ENCODE data around the gene BCL2L11.

Gene BCL2L11

DNA sequence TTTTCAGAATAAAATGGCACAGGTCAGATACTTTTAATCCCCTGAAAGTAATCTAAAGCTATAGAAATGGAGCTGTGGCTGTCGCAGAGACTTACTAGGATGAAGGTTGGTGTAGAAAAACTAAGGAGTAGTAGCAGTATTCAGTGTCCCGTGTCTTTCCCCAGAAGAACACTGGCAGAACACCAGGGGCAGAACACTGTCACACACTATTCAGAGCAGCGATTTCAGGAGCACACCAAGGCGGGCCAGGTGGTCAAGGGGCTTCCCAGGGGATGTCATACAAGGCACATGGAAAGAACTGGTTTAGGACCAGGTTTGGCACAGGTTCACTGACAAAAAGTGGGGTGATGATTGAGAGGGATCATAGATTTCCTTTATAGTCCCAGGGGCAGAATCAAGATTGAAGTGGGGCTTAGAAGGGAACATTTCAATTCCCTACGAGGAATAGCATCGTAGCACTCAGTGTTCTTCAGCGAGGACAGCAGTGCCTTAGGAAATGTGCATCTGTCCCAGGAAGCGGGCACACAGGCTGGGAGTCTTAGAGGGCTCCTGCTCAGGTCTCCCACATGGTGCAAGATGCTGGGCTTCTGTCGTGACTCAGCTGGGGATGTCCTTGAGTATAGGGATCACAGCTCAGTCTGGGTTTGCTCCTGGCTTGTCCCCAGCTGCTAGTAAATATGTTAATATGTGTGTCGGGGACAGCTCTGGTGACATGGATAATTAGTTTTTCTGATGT, 22.6 kb downstream of the BCL2L11 start:
- no peak for DNase-seq

DNA sequence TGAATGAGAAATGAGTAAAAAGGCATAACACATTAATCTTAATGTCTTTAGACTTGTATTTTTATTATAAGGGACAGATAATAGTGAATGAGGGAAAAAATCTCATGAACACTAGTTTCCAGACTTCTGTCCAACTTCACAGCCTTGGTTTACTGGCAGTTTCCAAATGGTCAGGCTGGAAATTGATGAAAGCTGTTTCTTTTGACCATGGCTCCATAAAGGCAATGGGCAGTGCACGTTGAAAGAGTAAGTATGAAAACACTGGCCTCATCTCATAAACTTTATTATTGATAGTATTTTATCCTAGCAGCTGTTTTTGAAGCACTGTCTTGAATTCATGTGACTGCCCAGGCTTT, 23.1 kb downstream of the BCL2L11 start:
- DNase-seq: no peak

DNA sequence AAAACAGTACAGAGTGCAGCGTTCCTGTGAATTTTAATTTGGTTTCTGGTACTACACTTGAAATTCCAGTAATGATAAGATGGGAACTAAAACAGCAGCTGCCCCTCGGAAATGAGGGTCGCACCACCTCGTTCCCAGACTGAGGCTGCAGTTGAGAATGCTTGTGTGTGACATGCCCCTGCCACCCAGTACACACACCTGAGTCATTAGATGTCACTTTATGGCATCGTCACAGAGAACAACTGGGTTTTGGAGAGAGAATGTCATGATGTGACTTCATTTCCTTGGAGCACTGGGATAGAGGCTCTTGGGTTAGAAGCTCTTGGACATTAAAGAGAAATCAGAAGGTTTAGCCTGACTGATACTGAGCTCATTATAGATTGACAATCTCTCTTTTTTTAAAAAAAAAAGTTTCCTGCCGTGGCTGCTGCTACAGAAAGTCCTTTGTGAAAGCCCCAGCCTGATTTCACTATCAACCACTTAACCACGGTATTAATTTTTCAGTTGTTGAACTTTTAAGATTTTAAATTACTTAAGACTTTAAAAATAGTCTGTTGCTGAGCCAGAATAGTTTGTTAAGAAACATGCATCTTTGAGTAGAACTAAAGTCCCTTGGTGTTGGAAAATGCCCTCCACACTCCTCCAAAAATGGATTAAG, 24.5 kb downstream of the BCL2L11 start:
- no peak for DNase-seq

DNA sequence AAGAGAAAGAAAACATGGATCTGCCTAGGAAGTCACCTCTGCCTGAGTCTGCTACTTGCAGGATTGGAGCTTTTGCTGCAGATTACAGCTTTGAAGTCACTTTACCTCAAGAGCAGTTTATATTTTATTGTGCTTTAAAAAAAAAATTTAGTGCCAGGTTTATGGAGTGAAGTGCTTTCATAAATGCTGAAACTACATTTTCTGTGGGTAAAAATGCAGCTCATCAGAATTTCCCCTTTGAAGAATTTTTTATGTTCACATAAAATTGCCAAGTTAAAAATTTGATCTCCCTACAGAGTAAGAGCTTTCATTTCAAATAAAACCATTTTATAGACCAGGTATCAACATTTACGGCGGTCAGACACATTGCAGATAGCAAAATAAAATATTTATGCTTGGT, 25.2 kb downstream of the BCL2L11 start:
- DNase-seq: no peak

DNA sequence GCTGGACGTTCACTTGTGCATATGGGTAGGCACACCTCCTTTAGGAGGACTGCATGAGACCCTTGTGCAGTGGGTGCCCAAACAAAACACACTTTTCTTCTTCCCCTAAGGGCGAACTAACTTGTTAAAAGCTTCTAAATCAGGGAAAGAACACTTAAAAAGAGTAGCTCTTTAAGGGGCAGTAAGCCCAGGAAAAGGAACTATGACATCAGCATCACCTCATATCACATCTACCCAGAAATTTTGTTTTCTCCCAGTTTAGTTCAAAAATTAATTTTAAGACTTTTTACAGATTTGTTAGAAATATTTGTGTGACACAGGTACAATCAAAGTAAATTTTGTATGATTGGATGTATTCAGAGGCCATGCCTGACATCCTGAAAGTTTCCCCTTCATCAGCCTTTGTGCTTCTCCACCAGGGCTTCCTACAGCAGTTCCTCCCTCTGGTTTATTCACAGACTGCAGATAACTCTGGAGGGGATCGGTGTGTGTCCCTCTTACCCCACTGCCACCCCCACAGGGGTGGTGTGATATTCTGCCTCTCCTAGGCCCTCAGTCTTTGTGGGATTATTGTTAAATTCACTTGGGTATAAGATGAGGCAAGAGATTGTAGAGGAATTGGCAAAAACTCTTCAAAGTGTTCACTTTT, 27.6 kb downstream of the BCL2L11 start:
- DNase-seq: no peak

DNA sequence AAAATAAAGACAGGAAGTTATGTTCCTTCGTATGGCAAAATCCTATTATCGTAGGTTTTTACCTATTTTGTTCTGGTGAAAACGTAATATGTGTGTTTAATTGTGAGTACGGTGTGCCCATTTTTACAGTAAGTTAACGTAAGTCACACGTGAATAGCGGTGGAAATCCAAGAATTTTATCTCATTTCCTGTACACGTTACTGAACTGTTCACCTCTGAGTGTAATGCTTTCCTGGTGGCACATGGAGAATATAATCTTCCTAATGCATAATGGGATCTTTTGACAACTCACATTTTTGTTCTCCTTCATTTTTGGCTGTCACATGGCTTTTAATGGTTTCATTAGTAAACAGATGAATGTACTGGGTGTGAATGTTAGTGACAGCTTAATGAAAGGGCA, 28.2 kb downstream of the BCL2L11 start:
- DNase-seq: no peak

DNA sequence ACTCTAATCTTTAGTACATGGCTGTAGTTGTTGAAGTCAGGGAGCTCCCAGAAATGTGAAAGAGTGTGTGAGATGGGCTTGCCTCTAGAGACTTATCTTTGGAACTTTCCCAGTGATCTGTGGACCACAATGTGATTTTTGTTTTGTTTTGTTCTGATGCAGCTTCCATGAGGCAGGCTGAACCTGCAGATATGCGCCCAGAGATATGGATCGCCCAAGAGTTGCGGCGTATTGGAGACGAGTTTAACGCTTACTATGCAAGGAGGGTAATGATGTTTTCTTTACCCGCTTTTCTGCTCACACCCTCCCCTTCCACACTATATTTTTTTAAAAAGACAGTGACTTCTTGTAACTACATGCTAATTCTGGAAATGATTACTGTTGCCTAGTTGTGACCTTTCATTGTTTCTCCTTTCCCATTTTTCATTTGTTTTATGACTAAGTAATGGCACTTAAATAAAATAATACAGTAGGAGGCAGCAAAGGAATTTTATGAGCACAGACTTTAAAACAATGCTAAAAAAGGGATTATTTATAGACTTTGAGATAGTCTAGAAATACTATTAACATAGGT, 29.3 kb downstream of the BCL2L11 start:
- DNase-seq: no peak

DNA sequence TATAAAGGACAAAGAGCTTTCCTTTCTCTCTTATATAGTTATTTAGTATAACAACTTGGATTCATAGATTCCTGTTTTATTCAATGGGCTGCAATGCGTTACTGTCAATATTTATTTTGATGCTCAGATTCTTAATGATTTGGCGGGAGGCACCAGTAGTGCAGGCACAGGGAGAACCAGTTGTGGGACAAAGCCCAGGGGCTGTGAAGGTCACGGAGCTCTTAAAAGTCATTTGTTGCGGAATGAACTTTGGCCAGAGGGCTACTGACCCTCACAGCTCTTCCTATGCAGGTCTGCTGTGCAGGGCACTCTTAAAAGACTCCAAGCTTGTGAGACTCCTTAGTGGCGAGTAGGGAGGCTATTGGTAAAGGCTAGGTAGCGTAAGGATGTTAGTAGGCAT, 34.0 kb downstream of the BCL2L11 start:
- no peak for DNase-seq

DNA sequence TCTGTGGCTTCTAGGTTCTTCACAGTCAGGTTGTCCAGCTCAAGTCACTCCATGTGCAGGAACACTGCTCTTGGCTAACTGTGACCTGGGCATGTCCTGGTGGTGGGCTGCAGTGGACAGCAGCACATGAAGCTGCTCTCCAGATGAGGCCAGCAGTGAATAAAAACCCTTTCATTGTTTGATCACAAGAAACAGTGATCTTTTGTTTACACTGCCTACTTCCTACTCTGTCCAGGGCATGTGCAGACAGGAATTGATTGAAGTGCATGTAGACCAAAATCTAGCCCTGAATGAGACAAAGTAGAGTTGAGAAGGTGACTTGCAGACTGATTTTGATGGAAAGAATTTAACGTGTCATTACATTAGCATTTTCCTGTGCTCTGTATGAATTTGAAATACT, 34.9 kb downstream of the BCL2L11 start:
- no peak for DNase-seq

DNA sequence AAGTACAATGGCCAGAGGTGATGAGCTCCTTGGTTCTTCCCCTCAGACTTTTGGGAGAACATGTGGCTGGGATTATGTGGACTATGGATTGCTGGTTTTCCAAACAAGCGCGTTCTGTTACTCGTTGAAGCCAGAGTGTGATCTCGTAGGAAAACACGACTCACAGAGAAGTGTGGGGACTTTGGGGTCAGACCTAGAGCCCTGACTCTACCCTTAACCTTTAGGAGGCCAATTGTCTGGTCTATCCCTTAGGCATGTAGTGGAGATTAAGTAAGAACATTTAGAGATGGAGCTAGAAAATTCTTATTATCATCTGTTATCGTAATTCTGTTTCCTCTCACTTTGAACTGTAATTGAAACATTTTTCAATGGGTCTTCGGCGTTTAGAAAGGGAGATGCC, 35.8 kb downstream of the BCL2L11 start:
- DNase-seq: no peak

DNA sequence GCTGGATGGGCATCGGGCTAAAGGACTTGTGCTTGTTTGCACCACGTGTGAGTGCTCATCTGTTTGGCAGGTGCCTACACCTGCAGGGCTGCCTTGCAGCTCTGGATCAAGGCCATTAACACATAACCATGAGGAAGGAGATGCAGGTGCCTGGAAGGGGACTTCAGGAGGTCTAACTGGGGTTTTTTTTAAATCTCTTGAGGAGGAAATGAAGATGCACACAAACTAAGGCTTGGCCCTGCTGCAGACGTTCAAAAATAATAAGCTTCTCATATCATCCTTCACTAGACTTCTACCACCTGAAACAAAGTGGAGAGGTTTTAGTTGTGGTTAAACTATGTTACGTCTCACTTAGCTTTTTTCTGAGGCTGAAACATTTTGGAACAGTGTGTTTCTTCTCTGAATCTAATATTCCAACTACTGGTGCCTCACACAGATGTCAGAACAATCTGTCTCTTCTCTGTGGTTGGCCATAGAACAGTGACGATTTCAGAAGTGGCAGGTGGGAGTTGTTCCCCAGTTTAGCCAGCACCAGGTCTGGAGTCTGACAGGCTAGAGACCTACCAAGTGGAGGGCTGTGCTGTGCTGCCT, 36.5 kb downstream of the BCL2L11 start:
- no peak for DNase-seq

DNA sequence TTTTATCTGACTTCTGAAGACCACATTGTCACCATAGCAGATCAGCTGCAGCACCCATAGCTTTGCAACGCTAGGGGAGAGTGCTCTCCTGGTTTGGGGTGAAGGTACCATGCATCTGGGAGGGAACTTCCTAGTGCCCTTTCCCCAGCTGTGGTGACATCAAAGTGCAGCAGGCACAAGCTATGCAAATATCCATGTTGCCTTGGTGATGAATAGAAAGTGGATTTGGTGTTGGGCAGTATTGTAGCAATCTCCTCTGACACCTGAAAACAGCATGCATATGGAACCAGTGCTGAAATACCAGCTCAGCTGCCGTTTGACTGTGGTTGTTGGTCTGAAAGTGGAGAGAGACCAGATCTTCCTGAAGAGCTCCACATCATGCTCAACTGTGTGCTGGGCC, 37.1 kb downstream of the BCL2L11 start:
- no peak for DNase-seq

DNA sequence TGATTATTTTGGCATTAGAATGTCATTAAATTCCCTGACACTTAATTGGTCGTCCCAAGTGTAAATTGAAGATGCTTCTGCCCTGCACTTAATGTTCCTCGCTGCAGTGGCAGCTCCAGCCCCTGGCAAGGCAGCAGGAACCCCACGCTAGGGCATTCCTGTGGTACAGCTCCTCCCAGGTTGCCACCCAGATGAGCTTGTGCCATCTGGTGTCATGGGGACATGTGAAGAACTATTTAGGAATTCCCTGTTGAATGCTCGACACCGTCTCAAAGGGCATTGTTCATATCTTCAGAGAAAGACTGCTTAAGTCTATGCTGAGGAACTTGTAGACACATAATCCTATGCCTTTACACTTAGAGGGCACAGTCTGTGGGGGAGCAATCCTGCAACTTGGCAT, 38.9 kb downstream of the BCL2L11 start:
- no peak for DNase-seq

DNA sequence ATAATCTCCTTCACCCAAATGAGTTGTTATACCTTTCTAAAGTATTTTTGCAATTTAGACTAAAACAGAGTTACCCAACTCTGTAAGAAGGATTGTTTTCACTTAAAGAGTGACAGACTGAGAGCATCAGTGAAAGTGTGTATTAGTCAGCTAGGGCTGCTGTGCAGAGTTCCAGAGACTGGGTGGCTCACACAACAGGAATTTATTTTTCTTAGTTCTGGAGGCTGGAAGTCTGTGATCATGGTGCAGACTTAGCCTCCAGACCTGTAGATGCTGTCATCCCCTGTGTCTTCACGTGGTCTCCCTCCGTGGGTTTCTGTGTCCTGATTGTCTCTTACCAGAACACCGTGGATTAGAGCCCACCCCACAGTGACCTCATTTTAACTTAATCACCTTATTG, 40.0 kb downstream of the BCL2L11 start:
- DNase-seq: no peak

DNA sequence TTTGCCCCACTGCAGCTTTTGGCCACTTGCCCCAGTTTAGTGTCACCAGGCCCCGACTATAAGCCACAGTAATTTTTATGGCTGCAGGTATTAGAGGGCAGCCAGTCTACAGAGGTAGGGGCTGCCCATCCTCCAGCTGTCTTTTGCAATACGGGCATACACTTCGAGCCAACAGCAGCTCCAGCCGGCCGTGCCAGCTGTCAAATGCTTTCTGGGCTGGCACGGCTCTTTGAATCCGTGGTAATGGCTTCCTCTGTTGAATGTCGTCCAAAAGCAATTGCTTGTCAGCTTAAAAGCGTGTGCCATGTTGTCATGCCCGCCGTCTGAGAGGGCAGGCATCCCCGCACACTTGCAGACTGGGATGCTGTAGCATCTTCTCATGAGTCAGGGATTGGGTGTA, 41.3 kb downstream of the BCL2L11 start:
- DNase-seq: no peak

DNA sequence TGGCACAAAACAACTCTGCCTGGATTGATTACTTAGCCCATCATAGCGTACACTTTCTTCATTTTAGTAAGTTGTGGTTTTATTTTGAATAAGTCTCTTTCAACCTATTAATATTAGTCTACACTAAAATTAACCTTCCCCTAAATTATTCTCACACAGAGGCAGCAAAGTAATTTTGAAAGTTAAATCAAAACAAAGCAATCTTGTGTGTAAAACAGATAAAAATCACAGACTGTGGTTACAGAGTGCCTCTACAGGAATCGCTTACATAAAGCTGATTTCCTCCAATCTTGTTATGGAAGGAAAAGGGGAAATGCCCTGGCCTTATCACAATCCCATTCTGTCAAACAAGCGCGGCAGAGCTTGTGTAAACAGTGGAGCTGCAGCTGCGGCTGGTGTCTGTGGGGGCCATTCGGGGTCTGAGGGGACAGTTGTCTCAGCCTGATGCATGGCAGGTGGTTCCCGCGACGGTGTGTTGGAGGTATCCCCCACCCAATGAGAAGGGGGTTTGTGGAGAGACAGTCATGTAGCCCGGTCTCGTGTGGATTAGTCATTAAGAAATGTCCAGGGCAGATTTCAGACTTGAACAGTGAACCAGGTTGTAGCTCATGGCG, 42.1 kb downstream of the BCL2L11 start:
- peak in 1 of 5 experiments; percentile 56 for DNase-seq

DNA sequence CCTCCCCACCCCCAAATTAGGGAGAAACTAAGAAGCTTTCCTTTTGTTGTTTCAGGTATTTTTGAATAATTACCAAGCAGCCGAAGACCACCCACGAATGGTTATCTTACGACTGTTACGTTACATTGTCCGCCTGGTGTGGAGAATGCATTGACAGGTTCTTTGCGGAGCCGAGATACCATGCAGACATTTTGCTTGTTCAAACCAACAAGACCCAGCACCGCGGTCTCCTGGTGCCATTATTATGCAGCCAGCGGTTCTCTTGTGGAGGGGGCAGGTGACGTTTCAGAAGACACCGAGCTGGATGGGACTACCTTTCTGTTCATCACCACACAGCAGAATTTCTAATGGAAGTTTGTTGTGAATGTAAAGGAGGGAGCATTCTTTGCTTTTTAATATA, 43.4 kb downstream of the BCL2L11 start:
- DNase-seq: no peak

DNA sequence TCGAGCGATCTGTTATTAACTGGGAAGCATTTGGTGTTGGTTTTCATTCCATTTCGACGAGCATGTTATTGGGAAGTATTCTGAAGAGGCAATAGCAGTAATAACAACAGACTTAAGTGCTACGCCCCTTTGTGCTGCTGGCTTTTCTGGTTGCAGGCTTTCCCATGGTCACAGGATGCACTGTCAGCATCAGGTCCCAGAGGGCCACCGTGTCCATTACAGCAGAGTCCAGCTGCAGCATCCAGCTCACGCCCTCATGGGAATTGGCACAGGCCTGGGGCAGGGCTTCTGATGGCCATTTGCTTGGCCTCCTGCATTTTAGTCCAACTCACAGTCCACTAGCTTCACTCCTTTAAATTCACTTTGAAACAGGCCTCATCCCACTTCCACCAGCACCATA, 44.4 kb downstream of the BCL2L11 start:
- DNase-seq: no peak

DNA sequence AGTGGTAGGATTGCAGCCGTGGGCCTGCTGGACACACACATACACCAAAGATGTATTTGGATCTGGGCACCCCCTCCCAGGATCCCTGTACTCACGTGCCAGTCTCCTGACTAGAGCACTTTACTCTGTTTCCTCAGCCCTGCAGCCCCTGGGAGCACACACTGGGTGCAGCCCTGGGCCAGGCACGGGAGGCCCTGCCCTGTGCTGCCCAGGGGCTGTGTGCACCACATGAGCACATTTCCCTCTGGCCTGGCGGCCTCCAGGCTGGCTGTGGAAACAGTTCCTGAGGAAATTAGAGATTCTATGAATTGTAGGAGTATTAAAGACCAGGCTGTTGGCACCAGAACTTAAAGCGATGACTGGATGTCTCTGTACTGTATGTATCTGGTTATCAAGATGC, 45.4 kb downstream of the BCL2L11 start:
- DNase-seq: no peak

DNA sequence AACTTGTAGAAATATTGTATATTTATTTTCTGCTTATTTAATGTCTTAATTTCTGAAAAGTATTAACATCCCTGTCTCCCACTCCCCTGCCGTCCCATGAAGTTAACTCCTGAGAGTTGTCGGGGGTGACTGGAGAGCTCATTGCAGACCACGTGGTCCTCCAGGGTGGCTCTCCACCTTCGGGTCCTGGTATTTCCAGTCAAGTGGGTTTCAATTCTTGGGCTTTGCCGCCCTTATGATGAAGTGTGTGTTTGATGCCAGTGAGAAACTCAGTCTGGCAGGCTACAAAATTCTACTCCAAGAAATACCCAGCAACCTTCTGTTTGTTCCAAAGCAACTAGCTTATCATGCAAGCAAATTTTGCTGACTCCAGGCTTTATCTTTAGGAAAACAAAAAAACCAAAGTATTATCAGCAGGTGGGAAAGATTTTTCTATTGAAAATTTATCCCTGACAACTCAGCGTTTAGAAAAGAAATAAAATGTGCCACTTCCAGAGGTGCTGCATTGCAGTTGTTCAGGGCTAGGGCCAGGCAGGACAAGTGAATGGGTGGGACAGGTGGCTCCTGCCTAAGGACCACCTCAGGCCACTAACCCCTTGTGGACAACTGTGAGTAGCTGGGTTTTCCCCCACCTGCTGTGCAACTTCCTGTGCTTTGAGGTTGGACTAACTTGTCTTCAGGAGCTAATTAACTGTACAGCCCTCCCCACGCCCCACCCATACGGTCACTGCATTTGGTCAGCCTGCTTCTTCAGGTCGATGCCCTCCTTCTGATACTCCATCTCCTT, 46.6 kb downstream of the BCL2L11 start:
- DNase-seq: no peak

DNA sequence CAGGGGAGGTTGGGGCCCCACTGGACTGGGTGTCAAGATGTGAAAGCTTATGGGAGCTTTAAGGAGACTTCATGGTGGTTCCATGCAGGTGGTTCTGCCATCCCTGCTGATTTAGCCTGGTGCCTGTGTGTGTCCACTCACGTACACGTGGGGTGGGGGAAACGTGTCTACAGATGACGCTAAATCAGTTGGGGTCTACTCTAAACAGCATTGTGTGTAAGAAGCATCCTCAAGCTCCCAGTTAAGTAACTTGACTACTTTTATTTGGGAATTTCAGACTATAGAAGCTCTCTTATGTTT, 47.1 kb downstream of the BCL2L11 start:
- DNase-seq: no peak

DNA sequence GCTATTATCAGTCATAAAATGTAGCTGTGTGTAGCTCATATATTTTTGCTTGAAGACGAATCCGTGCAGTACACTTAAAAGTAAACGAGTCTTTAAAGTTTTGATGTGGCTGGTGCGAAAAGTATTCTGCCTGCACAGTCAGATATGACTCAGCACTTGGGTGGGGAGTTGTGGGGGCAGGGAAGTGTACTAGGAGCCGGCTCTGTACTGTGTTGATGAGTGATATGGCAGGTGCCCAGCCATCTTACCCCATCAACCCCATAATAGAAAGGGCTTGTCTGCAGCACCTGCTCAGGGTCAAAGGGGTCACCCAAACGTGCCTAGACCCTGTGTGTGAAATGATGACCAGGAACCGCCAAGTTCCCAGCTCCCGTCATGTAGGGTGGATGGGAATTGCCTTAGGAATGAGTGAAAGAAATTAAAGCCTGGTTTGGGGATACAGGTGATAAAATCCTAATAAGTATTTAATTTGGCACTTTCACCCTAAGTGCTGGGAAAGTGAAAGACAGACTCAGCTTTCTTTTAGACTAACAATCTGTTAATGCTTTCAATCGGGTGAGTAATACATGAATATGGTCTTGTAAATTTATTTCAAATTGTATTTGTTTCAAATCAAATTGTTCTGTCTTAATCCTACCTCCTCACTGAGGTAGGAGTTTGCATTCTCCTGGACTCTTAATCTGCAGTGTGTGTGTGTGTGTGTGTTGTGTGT, 48.0 kb downstream of the BCL2L11 start:
- DNase-seq: peak in 2 of 5 experiments; percentile 50 to 81

All from T-helper 2 cell (primary cell).